ENCODE data around the gene SPIB.

DNA sequence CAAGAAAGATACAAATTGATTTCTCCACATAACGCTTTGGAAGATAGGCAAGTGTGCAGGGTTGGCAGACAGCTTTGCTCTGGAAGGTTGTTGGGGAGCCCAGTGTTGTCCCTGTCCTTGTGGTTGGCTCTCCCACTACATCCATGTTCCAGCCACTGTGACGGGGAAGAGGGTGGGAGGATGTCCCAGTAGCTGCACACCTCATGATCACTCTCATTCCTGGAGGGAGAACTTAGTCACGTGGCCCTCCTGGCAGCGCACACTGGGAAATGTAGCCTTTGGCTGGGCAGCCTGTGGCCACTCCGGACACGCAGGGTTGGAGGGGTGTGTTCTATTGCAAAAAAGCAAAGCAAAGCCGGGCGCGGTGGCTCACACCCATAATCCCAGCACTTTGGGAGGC lies 24.7 kb upstream of the SPIB start:
- TF ChIP-seq POLR2A (IDR thresholded peaks at IDR 0.05; ENCODE audit: low read depth, low read length) (no peak), POLR2AphosphoS5 (IDR thresholded peaks at IDR 0.05; ENCODE audit: low read depth, low read length) (no peak), POU2F2 (IDR thresholded peaks at IDR 0.05; ENCODE audit: low read depth, low read length) (no peak), PAX5 (IDR thresholded peaks at IDR 0.05; ENCODE audit: insufficient read depth, low read length, severe bottlenecking) (no peak), TAF1 (IDR thresholded peaks at IDR 0.05; ENCODE audit: low read depth, low read length) (no peak), SPI1 (IDR thresholded peaks at IDR 0.05; ENCODE audit: low read depth, low read length) (no peak)

Data from GM12891 (cell line).